ENCODE data around the gene GALNT1. TPM values are rescaled to one million over a fixed set of nuclear protein-coding genes. Genes with fewer than 3 reads are reported as not detected.

The GALNT1 gene
- total RNA-seq, 1 experiment from 2014 or later = 105 TPM

DNA sequence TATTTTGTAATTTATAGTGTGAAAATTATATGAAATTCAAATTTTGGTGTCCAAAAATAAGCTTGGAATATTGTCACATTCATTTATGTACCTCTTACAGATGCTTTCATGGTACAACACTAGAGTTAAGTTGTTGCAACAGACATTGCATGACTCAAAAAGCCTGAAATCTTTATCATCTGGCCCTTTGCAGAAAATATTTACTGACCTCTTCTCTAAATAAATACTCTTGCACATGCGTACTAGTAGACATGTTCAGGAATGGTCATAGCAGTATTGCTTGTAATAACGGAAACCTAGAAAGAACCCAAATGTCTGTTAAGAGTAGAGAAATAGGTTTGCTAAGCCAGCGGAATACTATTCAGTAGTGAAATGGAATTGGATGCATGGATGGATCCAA, 60.4 kb downstream of the GALNT1 start:
- intact Hi-C loops (cut with micrococcal nuclease; ENCODE audit: unreplicated experiment) = no loop called here
- H3K27me3 Mint-ChIP-seq (ENCODE audit: unreplicated experiment) = no peaks in the 10 kb centered on the region
- no peak overlapping the region for H3K4me3 Mint-ChIP-seq (ENCODE audit: low read depth, unreplicated experiment)
- no peak overlapping the region for H3K27ac Mint-ChIP-seq (ENCODE audit: unreplicated experiment)
- CTCF ChIA-PET = no interaction called here
- peaks cover 23% of the 10 kb centered on the region for H3K4me1 Mint-ChIP-seq (ENCODE audit: low read depth, unreplicated experiment)
- peaks cover 3% of the 10 kb centered on the region for H3K36me3 Mint-ChIP-seq (ENCODE audit: insufficient read depth, unreplicated experiment)
- peaks cover 5% of the 10 kb centered on the region for H3K9me3 Mint-ChIP-seq (ENCODE audit: low read depth, unreplicated experiment)
- TF ChIP-seq, protein P1, sequence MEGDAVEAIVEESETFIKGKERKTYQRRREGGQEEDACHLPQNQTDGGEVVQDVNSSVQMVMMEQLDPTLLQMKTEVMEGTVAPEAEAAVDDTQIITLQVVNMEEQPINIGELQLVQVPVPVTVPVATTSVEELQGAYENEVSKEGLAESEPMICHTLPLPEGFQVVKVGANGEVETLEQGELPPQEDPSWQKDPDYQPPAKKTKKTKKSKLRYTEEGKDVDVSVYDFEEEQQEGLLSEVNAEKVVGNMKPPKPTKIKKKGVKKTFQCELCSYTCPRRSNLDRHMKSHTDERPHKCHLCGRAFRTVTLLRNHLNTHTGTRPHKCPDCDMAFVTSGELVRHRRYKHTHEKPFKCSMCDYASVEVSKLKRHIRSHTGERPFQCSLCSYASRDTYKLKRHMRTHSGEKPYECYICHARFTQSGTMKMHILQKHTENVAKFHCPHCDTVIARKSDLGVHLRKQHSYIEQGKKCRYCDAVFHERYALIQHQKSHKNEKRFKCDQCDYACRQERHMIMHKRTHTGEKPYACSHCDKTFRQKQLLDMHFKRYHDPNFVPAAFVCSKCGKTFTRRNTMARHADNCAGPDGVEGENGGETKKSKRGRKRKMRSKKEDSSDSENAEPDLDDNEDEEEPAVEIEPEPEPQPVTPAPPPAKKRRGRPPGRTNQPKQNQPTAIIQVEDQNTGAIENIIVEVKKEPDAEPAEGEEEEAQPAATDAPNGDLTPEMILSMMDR (IDR thresholded peaks at IDR 0.05; ENCODE audit: unreplicated experiment) = no peak
- DNase-seq = no peak
- no TSS peak for BruUV-seq (replicated peaks)

DNA sequence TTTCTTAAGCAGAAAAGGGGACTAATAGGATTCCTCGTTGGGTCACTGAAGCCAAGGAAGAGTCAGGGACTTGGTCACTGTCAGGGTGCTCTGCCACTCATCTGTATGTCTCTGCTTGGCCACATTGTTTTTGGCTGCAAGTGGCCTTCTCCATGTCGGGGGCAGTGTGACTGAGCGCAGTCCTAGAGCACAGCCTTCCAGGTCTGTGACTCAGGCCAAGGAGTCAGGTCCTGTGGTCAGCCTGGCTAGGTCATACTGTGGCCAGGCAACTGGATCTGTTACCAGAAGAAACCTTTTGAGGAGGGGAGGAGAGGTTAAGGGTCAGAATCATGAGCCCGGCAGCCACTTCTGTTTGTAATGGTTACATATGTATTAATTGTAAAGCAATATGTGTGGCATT, 61.3 kb downstream of the GALNT1 start:
- BruUV-seq (replicated peaks) = no TSS peak
- DNase-seq = no peak
- Mint-ChIP-seq H3K4me1 (ENCODE audit: low read depth, unreplicated experiment) (peaks cover 29% of the 10 kb centered on the region), H3K27ac (ENCODE audit: unreplicated experiment) (no peak overlapping the region), H3K27me3 (ENCODE audit: unreplicated experiment) (no peaks in the 10 kb centered on the region), H3K4me3 (ENCODE audit: low read depth, unreplicated experiment) (no peak overlapping the region), H3K36me3 (ENCODE audit: insufficient read depth, unreplicated experiment) (no peaks in the 10 kb centered on the region), H3K9me3 (ENCODE audit: low read depth, unreplicated experiment) (peaks cover 6% of the 10 kb centered on the region)
- CTCF ChIA-PET = no interaction called here
- TF ChIP-seq, protein P1 (IDR thresholded peaks at IDR 0.05; ENCODE audit: unreplicated experiment) = no peak
- intact Hi-C loops (cut with micrococcal nuclease; ENCODE audit: unreplicated experiment) = no loop called here

DNA sequence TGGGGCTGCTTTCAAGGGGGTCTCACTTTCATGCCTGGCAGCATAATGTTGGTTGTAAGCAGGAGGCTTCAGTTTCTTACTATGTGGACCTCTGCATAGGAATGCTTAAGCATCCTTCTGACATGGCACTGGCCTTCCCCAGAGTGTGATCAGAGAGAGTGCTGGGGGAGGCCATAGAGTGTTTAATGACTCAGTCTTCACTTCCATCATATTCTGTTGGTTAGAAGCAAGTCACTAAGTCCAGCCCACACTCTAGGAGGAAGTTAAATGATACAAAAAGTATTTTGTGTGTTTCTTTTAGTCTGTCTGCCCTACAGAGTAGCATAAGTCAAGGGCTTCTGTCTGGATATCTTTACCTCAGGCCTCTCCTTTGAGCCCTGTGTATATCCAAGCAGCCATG, 64.9 kb downstream of the GALNT1 start:
- Mint-ChIP-seq H3K27me3 (ENCODE audit: unreplicated experiment) (no peaks in the 10 kb centered on the region), H3K9me3 (ENCODE audit: low read depth, unreplicated experiment) (peaks cover 6% of the 10 kb centered on the region), H3K4me3 (ENCODE audit: low read depth, unreplicated experiment) (no peak overlapping the region), H3K27ac (ENCODE audit: unreplicated experiment) (no peak overlapping the region), H3K4me1 (ENCODE audit: low read depth, unreplicated experiment) (peaks cover 38% of the 10 kb centered on the region), H3K36me3 (ENCODE audit: insufficient read depth, unreplicated experiment) (no peaks in the 10 kb centered on the region)
- CTCF ChIA-PET = no interaction called here
- DNase-seq = no peak
- TF ChIP-seq, protein P1 (IDR thresholded peaks at IDR 0.05; ENCODE audit: unreplicated experiment) = no peak
- intact Hi-C loops (cut with micrococcal nuclease; ENCODE audit: unreplicated experiment) = no loop called here
- BruUV-seq (replicated peaks) = no TSS peak

DNA sequence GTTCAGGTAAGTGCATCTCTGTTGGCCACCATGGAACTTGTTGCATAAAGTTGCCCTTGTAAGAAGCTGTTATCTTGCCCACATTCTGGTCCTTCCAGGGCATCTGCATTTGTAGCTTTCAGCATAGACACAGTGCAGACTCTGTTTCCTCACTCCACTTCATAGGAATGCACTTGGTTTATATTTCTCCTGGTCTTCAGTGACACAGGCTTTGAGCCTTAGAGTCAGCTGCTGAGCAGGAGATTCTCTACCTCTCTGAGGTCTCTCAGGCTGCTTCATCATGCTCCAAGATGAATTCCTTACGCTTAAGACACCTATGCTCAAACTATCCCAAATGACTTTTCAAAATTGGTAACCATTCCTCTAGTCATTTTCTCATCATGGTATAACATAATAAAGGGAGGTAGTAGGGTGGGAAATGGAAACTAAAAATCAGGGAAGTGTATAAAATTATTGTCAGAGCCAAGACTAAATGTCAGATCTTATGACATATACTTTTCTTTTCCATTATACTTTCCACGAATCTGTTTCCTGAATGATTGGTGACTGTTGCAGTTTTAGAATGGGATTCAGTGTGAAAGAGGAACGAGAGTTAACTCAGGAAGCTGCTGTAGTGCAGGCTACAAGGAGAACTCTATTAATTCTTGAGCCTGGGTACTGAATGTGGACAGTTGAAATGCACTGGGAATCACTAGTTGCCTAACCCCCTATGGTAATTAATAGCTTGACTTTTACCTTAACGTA, 72.0 kb downstream of the GALNT1 start:
- Mint-ChIP-seq H3K4me1 (ENCODE audit: low read depth, unreplicated experiment) (peaks cover 14% of the 10 kb centered on the region), H3K27ac (ENCODE audit: unreplicated experiment) (no peak overlapping the region), H3K9me3 (ENCODE audit: low read depth, unreplicated experiment) (peaks cover 2% of the 10 kb centered on the region), H3K4me3 (ENCODE audit: low read depth, unreplicated experiment) (no peak overlapping the region), H3K36me3 (ENCODE audit: insufficient read depth, unreplicated experiment) (no peaks in the 10 kb centered on the region), H3K27me3 (ENCODE audit: unreplicated experiment) (no peaks in the 10 kb centered on the region)
- no peak for DNase-seq
- TF ChIP-seq, protein P1 (IDR thresholded peaks at IDR 0.05; ENCODE audit: unreplicated experiment) = no peak
- intact Hi-C loops (cut with micrococcal nuclease; ENCODE audit: unreplicated experiment) = no loop called here
- CTCF ChIA-PET = no interaction called here
- no TSS peak for BruUV-seq (replicated peaks)
